CD4-positive, alpha-beta T cell treated with Interleukin-4 for 4 hours (primary cell): Measurements from ENCODE around the gene PPP1R12C.

Experiments used
- DNase-seq: peaks from one replicate; pipeline ENCODE4 v3.0.0-alpha.2; 2020

Gene PPP1R12C

DNA sequence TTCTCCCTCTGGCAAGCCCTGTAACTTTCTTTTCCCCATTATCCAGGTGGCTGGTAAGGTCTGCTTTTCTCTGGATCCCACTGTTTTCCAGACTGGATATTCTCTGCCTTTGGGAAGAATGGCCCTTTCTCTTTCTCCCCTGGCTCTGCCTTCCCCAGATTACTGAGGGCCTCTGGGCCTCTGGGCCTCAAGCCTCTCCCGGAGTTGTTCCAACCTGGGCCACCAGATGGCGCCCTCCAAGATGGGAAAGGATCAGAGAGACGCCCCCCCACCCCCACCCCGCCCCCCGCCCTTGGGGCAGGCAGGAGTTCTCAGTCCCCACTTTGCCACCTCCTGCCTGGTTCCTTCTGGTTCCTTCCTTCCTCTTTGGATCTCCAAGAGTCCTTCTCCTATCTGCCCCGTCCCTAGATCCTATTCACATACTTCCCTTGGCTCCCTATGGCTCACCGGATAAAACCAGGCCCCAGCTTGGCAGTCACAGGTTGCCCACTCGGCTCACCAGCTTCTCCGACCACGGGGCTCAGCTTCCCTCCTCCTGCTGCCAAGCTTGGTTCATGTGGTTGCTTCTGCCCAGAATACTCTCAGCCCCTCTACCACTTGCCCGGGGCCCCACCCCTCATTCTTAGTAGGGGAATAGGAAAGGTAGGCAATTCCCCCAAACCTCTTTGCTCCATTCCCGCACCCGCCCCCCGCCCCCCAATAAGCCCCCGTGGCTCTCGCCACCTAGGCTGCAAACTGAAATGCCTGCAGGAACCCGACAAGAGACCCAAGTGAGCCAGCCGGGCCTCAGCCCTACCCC lies 28.7 kb downstream of the PPP1R12C start:
- peak; percentile 62 for DNase-seq

DNA sequence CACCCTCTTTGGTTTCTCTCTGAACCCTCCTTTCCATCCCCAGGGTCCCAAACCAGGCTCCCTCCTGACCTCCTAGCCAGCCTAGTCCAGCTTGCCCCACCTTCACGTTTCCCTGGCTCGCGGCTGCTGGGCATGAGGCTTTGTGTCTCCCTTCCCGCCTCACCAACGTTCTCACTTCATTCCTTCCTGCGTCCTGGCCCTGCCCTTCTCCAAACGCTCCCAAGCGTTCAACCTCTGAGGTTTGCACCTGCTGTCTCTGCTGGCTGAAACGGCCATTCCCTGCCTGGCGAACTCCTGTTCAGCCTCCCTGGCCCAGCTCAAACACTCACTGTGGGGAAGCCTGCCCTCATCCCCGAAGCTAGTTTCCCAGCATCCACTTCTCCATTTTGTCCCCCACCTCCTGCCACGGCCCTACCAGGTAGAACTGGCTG lies 29.4 kb downstream of the PPP1R12C start:
- DNase-seq, result no peak

DNA sequence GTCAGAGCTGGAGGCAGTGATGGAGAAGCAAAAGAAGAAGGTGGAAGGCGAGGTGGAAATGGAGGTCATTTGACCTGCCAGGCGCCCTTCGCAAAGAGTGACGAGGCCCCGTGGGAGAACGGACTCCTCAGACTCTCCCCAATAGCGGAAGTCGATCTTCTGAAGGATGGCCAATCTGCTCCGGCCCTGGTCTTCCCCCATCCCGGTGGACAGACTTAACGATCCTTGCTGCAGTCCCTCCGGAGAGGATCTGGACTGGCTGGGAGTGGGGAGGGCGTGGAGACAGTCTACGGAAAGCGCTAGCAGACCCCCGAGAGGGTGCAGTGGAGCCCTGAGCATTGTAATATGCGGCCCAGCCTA lies 29.9 kb downstream of the PPP1R12C start:
- DNase-seq, result no peak

DNA sequence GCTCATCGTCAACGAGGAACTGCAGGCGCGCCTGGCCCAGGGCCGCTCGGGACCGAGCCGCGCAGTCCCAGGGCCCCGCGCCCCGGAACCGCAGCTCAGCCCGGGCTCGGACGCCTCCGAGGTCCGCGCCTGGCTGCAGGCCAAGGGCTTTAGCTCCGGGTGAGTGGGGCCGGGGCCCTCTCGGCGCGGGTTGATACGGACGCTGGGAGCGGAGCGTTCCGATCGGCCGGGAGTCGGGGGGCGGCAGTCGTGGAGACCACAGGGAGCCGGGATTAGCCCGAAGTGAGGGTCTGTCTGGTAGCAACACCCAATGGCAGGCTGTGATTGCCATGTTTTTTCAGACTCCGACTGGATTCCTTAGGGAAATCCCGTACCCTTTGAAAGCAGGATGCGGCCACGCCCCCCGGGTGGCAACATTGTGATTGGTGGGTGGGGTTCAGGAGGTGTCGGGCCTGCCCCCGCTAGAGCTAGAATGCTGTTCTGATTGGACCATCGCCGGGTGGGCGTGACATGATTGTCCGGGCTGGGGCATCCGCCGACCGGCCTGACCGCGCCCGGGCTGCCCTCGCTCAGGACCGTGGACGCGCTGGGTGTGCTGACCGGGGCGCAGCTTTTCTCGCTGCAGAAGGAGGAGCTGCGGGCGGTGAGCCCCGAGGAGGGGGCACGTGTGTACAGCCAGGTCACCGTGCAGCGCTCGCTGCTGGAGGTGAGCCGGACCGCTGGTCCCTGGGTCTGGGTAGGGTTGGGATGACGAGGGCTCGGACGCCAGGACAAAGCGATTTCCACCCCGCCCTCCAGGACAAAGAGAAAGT lies 30.5 kb downstream of the PPP1R12C start:
- DNase-seq, result peak; percentile 29

DNA sequence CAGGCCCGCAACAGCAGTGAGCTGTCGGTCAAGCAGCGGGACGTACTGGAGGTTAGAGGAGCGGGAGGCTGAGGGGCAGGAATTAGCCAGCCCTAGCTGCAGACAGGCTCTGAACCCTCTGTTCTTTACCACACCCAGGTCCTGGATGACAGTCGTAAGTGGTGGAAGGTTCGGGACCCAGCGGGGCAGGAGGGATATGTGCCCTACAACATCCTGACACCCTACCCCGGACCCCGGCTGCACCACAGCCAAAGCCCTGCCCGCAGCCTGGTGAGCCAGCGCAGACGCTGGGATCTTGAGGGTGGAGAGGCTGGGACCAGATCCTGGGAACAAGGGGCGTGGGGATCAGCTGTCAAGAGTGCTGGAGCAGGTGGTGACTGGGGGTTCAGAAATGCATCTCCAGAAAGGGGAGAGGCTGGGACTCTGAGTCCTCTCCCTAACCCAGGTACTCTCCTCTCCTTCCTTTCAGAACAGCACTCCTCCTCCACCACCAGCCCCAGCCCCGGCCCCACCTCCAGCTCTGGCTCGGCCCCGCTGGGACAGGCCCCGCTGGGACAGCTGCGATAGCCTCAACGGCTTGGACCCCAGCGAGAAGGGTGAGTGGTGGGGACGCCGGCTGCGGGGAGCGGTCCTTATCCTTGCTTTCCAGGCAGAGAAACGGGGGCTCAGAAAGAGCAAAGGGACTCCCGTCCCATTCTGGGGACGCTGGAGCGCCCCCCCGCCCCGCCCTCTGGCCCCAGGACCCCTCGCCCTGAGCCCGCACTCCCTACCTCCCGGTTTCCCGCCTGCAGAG lies 31.3 kb downstream of the PPP1R12C start:
- DNase-seq, result no peak

DNA sequence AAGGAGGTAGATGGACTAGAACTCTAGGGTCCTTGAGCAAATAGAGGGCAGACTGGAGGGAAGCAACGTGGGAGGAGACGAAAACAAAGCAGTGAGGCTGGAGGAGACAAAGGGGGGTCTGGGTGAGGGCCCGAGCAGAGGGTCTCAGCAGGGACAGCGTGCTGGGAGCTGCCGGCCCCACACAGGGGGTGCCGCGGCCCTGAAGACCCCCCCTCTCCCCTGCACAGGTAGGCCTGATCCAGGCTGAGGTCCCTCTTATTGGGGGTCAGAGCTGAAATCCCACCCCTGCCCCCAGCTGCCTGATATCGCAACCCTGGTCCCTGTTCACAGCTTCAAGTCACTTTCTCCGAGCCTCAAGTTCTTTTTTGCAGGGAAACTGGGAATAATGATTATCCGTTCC lies 33.0 kb downstream of the PPP1R12C start:
- no peak for DNase-seq

DNA sequence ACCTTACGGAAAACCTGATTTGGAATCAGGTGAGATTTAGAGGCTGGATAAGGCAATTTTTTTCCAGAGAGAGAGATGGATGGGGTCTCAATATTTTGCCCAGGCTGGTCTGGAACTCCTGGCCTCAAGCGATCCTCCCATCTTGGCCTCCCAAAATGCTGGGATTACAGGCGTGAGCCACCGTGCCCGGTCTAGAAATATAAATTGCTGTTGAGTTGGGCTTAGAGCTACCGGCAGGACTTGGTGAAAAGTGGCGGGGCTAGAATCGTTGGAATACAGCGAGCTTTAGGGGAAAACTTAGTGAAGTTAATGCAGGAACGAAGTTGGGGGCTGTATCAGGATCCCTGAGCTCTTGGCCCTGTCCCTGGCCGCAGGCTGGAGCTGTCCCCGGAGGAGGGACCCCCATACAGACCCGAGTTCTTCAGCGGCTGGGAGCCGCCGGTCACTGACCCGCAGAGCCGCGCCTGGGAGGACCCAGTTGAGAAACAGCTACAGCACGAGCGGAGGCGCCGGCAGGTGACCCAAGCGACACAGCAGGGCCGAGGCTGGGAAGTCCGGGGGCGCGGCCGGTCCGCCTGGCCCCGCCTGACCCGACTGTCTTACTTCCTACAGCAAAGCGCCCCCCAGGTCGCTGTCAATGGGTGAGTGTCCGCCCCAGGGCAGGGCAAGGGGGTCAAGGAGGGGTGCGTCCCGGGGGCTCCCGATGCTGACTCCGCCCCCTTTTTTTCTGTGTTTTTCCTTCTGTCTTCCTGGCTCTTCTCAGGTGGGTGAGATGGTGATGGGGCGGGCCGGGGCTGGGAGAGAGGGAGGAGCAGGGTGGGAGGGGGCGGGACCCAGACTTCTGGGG lies 34.2 kb downstream of the PPP1R12C start:
- no peak for DNase-seq

DNA sequence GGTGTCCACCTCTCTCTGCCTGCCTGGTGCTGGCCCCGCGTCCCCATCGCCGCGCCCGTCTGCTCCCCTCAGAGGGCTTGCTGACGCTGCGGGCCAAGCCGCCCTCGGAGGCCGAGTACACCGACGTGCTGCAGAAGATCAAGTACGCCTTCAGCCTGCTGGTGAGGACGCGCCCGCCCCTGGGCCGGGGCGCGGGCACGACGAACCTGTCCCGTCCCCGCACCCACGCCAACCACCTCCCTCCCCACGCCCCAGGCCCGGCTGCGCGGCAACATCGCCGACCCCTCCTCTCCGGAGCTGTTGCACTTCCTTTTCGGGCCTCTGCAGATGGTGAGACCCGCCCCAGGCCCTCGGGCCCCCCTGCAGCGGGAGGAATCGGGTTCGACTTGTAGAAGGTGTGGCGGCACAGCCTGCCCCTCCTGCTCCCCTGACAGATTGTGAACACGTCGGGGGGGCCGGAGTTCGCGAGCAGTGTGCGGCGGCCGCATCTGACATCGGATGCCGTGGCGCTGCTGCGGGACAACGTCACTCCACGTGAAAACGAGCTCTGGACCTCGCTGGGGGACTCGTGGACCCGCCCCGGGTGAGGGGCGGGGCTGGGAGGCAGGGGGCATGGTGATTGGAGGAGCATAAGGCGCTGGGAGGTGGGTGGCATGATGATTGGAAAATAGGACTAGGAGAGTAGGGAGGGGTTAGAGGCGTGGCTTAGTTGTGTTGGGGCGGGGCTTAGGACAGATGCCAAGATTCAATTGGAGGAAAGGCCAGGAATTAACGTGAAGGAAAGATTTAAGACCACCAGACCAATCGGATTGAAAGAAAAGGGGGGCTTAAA lies 35.2 kb downstream of the PPP1R12C start:
- peak; percentile 28 for DNase-seq

DNA sequence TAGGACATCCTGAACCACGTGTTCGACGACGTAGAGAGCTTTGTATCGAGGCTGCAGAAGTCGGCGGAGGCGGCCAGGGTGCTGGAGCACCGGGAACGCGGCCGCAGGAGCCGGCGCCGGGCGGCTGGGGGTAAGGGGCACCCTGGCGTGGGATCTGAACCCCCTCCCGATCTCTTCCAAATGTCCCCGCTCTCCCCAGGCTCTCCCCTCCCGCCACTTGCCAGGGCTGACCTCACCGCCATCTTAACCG lies 35.7 kb downstream of the PPP1R12C start:
- DNase-seq, result no peak

DNA sequence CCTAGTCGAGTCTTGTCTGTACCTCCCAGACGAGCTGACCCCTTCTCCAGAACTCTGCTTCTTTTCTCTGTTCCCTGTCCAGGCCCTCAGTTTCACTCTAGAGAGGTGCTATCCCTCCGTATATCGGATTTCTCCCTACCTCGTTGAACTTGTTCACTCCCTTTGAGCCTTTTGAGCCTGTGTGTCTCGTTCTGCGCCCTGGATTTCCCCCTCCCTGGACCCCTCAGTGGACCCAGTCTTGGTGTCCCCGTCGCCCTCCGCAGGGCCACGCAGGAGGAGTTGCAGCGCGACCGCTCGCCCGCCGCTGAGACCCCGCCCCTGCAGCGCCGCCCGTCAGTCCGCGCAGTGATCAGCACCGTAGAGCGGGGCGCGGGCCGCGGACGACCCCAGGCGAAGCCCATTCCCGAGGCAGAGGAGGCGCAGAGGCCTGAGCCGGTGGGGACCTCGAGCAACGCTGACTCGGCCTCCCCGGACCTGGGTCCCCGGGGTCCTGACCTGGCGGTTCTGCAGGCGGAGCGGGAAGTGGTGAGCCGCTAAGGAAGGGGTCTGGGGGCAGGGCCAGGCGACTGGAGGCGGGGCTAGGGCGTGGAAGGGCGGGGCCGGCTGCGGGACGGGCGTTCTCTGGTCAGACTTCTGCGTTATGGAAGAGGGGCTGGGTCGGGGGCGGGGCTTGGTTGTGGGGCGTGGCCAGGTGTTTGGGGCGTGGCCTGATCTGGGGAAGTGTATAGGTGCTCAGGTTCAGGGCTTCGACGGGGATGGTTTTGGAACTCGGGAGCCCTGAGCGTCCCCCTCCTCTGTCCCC lies 36.3 kb downstream of the PPP1R12C start:
- peak; percentile 86 for DNase-seq

DNA sequence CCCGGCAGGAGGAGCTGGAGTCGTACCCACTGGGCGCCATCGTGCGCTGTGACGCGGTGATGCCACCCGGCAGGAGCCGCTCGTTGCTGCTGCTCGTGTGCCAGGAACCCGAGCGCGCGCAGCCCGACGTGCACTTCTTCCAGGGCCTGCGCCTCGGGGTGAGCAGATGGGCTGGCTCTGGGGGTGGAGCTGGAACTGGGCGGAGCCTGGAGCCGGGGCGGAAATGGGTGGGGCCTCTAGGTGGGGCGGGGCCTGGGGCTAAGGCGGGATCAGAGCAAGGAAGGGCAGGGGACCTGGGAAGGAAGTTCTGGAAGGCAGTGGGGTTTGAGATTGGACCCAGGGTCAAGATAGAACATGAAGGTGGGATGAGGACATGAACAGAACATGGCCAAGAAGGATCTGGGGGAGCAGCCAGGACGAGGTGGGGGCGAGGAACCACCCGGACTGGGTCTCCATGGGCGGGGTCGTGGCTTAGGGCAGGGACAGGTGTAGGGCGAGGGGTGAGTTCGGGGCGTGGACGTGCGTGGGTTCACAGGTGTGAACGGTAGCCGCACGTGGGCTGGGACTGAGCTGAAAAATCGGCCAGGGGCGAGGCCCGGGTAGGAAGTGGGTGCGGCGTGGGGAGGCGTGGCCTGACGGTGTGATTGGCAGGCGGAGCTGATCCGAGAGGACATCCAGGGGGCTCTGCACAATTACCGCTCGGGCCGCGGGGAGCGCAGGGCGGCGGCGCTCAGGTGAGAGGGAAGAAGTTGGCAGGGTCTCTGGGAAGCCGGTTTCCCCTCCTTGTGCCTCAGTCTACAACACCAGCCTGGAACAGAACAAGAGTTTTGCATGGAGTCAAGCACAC lies 37.1 kb downstream of the PPP1R12C start:
- DNase-seq, result peak; percentile 42

DNA sequence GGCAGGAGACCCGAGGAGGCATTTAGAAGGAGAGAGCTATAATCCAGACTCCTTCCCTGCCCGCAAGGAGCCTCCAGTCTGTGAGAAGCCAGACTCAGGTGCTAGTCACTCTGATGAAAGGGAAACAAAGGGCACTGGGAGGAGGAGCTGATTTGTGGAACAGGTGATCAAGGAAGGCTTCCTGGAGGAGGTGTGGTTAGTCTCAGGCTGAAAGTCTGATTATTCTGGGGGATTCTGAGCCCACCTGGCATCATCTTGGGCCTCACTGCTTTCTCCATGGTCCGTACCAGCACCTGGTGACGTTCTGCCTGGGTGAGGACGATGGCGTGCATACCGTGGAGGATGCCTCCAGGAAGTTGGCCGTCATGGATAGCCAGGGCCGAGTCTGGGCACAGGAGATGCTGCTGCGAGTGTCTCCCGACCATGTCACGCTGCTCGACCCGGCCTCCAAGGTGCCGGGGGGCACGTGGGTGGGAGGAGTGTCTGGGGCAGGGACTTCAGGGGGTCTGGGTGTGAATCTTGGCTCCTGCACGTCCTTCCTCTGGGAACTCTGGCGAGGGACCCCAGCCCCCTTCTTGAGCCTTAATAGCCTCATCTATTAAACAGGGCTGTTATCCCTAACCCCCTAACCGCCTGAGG lies 37.9 kb downstream of the PPP1R12C start:
- DNase-seq, result no peak

DNA sequence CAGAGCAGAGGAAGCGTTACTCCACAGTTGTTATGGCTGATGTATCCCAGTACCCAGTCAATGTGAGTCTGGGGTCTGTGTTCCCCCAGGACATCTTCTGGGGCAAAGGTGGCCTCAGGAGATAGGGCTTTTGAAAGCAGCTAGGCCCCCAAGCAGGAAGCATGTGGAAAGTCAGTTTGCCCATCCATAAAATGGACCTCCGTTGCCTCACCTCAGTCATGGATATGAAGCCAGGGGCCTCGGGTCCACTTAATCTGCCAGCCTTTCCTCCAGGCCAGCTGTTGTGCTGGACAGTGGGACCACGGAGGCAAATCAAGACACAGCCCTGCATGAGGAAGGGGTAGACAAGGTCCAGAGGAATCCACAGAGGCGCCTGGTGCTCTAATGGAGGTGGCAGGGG lies 38.4 kb downstream of the PPP1R12C start:
- no peak for DNase-seq

DNA sequence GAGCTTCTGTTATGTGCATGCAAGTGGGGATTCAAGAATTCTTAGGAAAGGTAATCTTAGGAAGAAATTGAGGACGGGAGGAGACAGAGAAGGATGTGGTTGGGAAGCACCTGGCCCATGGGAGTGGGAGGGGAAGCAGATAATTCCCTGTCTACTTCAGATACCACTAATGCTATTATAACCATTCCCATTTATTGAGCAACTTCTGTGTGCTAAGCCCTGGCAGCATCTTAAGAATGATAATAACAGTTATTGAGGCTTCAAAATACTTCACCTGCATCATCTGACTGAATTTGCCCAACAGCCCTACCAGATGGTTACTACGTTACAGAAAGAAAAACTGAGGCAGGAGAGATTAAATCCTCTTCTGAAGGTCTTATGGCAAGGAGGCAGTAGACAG lies 40.3 kb downstream of the PPP1R12C start:
- no peak for DNase-seq

DNA sequence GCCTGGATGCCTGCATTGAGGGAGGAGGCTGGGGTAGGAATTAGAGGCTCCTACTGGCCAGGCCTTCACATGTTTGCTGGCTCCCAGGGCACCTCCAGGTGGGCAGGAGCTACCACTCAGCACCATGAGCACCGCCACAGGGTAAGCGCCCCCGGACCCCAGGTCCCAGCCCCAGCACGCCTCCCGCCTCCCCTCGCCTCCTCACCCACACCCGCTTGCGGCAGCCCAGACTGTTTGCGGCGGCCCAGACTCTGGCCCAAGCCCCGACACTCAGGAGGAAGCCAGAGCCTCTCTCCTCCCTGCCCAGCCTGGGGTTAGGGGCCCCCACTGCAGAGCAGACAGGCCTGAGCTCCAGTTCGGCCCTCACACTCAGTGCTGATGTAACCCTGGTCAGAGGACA lies 41.1 kb downstream of the PPP1R12C start:
- no peak for DNase-seq

DNA sequence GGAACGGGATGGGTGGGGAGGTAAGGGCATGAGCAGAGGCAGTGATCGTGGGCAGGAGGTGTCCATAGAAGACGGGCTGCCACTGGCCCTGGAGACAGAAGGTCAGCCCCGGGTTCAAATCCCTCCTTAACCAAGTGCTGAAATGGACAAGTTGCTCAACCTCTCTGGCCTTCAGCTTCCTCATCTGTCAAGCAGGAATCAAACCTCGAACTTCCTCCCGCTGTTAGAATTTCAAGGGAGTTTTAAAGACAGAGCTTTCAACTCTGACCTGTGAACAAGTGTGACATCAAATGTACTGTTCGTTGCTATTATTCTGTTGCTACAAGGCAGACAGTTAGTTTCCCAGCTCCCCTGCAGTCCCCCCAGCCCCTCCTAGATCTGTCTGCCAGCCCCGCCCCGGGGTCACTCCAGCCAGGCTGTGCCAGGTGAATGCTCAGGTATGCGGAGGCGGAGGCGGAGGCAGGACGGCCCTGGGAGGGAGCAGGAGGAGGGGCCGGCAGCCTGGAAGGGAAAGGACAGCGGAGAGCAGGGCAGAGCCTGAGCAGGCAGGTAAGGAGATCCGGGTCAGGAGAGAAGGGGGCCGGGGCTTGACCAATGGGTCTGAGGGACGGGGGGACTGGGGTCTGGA lies 42.0 kb downstream of the PPP1R12C start, which contains the start of gene EPS8L1:
Gene EPS8L1, plus strand, starts transcription at position 499 of the 628 bp plus-strand sequence. CDS start 576 bp downstream, outside the sequence.
- DNase-seq, result no peak

DNA sequence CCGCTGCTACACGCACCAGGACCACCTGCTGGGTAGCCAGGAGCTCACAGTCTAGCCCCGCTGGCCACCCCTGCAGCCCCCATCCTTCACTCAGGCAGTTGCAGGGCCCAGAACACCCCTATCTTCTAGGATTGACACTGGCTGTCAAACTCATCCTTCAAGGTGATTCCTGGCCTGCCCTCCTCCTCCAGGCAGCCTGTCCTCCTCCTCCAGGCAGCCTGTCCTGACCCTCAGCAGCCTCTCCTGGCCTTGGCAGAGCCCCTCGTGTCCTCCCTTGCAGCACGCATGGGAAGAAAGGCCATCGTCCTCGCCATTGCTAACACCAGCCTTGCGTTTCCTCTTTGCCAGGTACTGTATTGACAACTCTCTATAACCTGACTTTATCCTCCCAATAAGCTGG lies 45.5 kb downstream of the PPP1R12C start:
- no peak for DNase-seq

DNA sequence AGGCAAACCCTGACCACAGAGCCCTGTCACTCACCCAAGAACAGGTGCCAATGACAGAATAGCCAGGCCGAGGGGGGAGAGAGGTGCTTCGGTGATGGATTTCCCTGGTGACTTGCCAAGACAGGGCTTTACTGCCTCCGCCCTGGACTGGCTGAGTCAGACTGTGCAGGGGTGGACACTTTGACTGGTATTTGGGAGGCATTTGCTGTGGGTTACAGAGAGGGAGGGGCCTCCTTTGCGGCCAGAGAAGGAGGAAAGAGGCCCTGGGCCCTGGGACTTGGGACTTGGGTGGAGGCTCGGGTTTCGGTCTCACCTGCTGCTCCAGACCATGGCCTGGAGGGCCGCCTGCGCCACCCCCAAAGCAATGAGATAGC lies 46.3 kb downstream of the PPP1R12C start:
- DNase-seq, result no peak
